AG09309 (cell line): Measurements from ENCODE around the gene SPARCL1.
A peak's percentile ranks its signal among the peaks of the same experiment; 100 is the strongest.

ENCODE experiments used
- DNase-seq: peaks from one replicate; pipeline ENCODE4 v3.0.0-alpha.2; 2010; ENCODE audit warnings: low read depth
- H3K4me3 ChIP-seq: 2 replicates; pipeline ENCODE4 v1.5.1; 2011; ENCODE audit warnings: mild to moderate bottlenecking, low read depth, low read length, moderate library complexity; ENCODE audit not compliant: control insufficient read depth
- CTCF ChIP-seq: IDR thresholded peaks from 2 replicates; pipeline ENCODE4 v1.5.1; 2011; ENCODE audit warnings: mild to moderate bottlenecking, low read depth, low read length, inconsistent platforms; ENCODE audit not compliant: insufficient read depth, control insufficient read depth; ENCODE audit errors: missing control alignments

SPARCL1 gene

GRCh38 chr4:87506974-87507701 lies 22.0 kb downstream of the SPARCL1 start:
- peak; percentile 69 for DNase-seq
- no peak overlapping the region for H3K4me3 ChIP-seq
- TF ChIP-seq CTCF, result no peak

DNA sequence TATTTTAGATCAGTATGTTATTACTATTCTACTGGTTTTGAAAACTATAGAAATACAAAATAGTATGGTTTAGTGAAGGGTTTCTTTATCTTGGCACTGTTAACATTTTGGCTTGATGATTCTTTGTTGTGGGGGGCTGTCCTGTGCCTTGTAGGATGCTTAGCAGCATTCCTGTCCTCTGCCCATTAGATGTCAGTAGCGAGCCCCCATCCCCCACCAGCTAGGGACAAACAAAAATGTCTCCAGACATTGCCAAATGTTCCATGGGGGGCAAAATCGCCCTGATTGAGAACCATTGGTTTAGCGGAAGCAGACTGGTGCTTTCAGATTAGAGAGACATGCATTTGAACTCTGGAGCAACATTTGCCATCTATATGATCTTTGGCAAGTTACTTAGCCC lies 23.3 kb downstream of the SPARCL1 start:
- no peak overlapping the region for H3K4me3 ChIP-seq
- no peak for TF ChIP-seq CTCF
- no peak for DNase-seq

- TF ChIP-seq CTCF, result no peak
- no peak for DNase-seq
- no peak overlapping the region for H3K4me3 ChIP-seq
Observed at GRCh38 chr4:87502580-87503238, 26.5 kb downstream of the SPARCL1 start.

DNA sequence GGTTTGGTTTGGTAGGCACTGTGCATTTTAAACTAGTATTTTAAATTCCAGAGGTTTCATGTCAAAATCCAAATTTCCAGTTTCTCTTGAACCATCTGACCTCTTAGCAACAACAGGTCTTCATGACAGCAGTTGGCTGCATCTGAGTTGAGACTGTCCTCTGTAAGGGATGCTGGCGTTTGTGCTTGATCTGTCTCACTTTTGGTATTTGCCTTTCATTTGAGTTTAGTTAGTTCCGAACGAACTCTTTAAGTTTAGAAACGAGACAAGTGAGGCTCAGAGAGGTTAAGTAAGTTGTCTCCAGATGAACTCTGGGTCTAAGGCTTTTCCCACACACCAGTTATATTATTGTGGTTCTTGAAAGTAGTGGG lies 29.1 kb downstream of the SPARCL1 start:
- TF ChIP-seq CTCF, result no peak
- H3K4me3 ChIP-seq, result no peak overlapping the region
- DNase-seq, result no peak

GRCh38 chr4:87499403-87500091 lies 29.6 kb downstream of the SPARCL1 start:
- H3K4me3 ChIP-seq, result no peak overlapping the region
- TF ChIP-seq CTCF, result no peak
- no peak for DNase-seq

- DNase-seq, result peak; percentile 28
- no peak for TF ChIP-seq CTCF
Observed at GRCh38 chr4:87498446-87498900, 30.7 kb downstream of the SPARCL1 start.

More at GRCh38 chr4:87498446-87498900, 30.7 kb downstream of the SPARCL1 start:
- peak overlapping the region; percentile 21 for H3K4me3 ChIP-seq
